RWPE2 (cell line): ENCODE data around the gene CLPTM1.
"Not testable (repeated sequence)": the region's sequence is repeated elsewhere in the genome, so short reads cannot be mapped to it uniquely, and the experiment has no call there.

Experiments used
- ATAC-seq: fragments of 200-7000 bp; cut with Tn5 transposase; 3 replicates; pipeline ENCODE4 v1.9.1; 2021; ENCODE audit warnings: low read depth
- DNase-seq: peaks from one replicate; pipeline ENCODE4 v3.0.0-alpha.2; 2020; ENCODE audit warnings: low spot score
- H3K27ac ChIP-seq: fragments of 450-650 bp; 2 replicates; pipeline ENCODE4 v1.5.1; 2017; ENCODE audit warnings: mild to moderate bottlenecking; ENCODE audit not compliant: poor library complexity, severe bottlenecking
- H3K27me3 ChIP-seq: fragments of 250-450 bp; sonication (Bioruptor Pico); 2 replicates; pipeline ENCODE4 v1.5.1; 2021; ENCODE audit warnings: mild to moderate bottlenecking, moderate library complexity; ENCODE audit not compliant: insufficient read depth, poor library complexity, severe bottlenecking
- H3K36me3 ChIP-seq: fragments of 250-450 bp; sonication (Bioruptor Pico); 2 replicates; pipeline ENCODE4 v1.5.1; 2020; ENCODE audit warnings: low read depth, mild to moderate bottlenecking, moderate library complexity
- H3K4me1 ChIP-seq: fragments of 250-450 bp; sonication (Bioruptor Pico); 2 replicates; pipeline ENCODE4 v1.5.1; 2021; ENCODE audit warnings: mild to moderate bottlenecking, moderate library complexity; ENCODE audit not compliant: insufficient read depth, poor library complexity, severe bottlenecking
- H3K4me3 ChIP-seq: fragments of 250-450 bp; sonication (Bioruptor Pico); 2 replicates; pipeline ENCODE4 v1.5.1; 2021; ENCODE audit warnings: mild to moderate bottlenecking, moderate library complexity; ENCODE audit not compliant: severe bottlenecking
- H3K9me3 ChIP-seq: fragments of 250-450 bp; sonication (Bioruptor Pico); 2 replicates; pipeline ENCODE4 v1.5.1; 2021; ENCODE audit warnings: mild to moderate bottlenecking, moderate library complexity; ENCODE audit not compliant: severe bottlenecking
- TF ChIP-seq, protein P1 (sequence below): fragments of 450-650 bp; IDR thresholded peaks from one replicate; pipeline ENCODE4 v1.5.1; 2017; ENCODE audit warnings: mild to moderate bottlenecking, moderate library complexity; ENCODE audit not compliant: poor library complexity, severe bottlenecking

CLPTM1 gene

GRCh38 chr19:44908836-44909261 lies 46.3 kb upstream of the CLPTM1 start:
- H3K27me3 ChIP-seq = no peaks in the 10 kb centered on the region
- no peak overlapping the region for H3K27ac ChIP-seq
- TF ChIP-seq, protein P1, sequence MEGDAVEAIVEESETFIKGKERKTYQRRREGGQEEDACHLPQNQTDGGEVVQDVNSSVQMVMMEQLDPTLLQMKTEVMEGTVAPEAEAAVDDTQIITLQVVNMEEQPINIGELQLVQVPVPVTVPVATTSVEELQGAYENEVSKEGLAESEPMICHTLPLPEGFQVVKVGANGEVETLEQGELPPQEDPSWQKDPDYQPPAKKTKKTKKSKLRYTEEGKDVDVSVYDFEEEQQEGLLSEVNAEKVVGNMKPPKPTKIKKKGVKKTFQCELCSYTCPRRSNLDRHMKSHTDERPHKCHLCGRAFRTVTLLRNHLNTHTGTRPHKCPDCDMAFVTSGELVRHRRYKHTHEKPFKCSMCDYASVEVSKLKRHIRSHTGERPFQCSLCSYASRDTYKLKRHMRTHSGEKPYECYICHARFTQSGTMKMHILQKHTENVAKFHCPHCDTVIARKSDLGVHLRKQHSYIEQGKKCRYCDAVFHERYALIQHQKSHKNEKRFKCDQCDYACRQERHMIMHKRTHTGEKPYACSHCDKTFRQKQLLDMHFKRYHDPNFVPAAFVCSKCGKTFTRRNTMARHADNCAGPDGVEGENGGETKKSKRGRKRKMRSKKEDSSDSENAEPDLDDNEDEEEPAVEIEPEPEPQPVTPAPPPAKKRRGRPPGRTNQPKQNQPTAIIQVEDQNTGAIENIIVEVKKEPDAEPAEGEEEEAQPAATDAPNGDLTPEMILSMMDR = no peak
- H3K4me1 ChIP-seq = no peaks in the 10 kb centered on the region
- ATAC-seq (no peak), DNase-seq (no peak)
- H3K9me3 ChIP-seq = no peaks in the 10 kb centered on the region
- H3K36me3 ChIP-seq = no peaks in the 10 kb centered on the region
- no peak overlapping the region for H3K4me3 ChIP-seq

GRCh38 chr19:44909775-44910174 lies 45.4 kb upstream of the CLPTM1 start:
- no peak overlapping the region for H3K4me3 ChIP-seq
- TF ChIP-seq, protein P1 = no peak
- H3K9me3 ChIP-seq = no peaks in the 10 kb centered on the region
- DNase-seq = no peak
- H3K36me3 ChIP-seq = no peaks in the 10 kb centered on the region
- ATAC-seq = no peak
- no peaks in the 10 kb centered on the region for H3K4me1 ChIP-seq
- H3K27me3 ChIP-seq = no peaks in the 10 kb centered on the region
- no peak overlapping the region for H3K27ac ChIP-seq

- not testable (repeated sequence) for H3K4me3 ChIP-seq, ATAC-seq, H3K36me3 ChIP-seq, H3K4me1 ChIP-seq, DNase-seq, H3K9me3 ChIP-seq, H3K27me3 ChIP-seq, H3K27ac ChIP-seq
These were observed 43.3 kb upstream of the CLPTM1 start for GRCh38 chr19:44911896-44912295.

DNA sequence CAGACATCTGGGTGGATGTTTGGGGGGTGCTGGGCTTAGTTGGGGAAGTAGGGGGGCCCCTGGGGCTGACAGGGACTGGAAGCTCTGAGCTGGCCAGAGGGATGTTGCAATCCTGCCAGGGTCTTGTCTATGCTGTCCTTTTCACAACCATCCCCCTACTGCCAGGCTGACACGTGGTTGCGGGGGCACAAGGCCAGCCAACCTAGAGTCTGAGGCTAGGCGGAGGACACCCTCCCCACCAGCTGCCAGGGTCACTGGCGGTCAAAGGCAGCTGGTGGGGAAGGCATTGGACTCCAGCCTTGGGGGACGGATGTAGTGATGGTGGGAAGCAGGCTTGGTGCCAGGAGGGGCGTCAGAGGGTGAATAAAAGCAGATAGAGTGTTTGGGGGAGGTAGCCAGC lies 42.3 kb upstream of the CLPTM1 start:
- no peaks in the 10 kb centered on the region for H3K4me1 ChIP-seq
- TF ChIP-seq, protein P1 = no peak
- ATAC-seq = no peak
- H3K9me3 ChIP-seq = no peaks in the 10 kb centered on the region
- no peaks in the 10 kb centered on the region for H3K36me3 ChIP-seq
- H3K4me3 ChIP-seq = no peak overlapping the region
- no peak overlapping the region for H3K27ac ChIP-seq
- no peak for DNase-seq
- no peaks in the 10 kb centered on the region for H3K27me3 ChIP-seq

GRCh38 chr19:44913512-44914432 lies 41.4 kb upstream of the CLPTM1 start:
- H3K9me3 ChIP-seq, ATAC-seq, DNase-seq, H3K27me3 ChIP-seq, H3K36me3 ChIP-seq, H3K4me1 ChIP-seq, H3K27ac ChIP-seq: not testable (repeated sequence)
- peak overlapping the region; percentile 45 for H3K4me3 ChIP-seq

- H3K27ac ChIP-seq = peak within 1 kb of the TSS; percentile 29
- peak within 1 kb of the TSS; percentile 45 for H3K4me3 ChIP-seq
- H3K27me3 ChIP-seq, H3K36me3 ChIP-seq, H3K9me3 ChIP-seq, DNase-seq, H3K4me1 ChIP-seq: not testable (repeated sequence)
- ATAC-seq = peak; percentile 92
These were observed 40.6 kb upstream of the CLPTM1 start, which contains the start of gene APOC1 for GRCh38 chr19:44914433-44915206. APOC1 (plus strand) TSS chr19:44914608; CDS start chr19:44914892, 284 bp downstream.
